ENCODE results near the gene IRX1. TPM values are rescaled to one million over a fixed set of nuclear protein-coding genes. Genes with fewer than 3 reads are reported as not detected.

IRX1 gene
- not detected for total RNA-seq
- not detected for polyA plus RNA-seq
- long read RNA-seq, donor 1, result 0 reads
- long read RNA-seq, donor 2, result 0 reads
- long read RNA-seq, donor 3, result 0 reads

DNA sequence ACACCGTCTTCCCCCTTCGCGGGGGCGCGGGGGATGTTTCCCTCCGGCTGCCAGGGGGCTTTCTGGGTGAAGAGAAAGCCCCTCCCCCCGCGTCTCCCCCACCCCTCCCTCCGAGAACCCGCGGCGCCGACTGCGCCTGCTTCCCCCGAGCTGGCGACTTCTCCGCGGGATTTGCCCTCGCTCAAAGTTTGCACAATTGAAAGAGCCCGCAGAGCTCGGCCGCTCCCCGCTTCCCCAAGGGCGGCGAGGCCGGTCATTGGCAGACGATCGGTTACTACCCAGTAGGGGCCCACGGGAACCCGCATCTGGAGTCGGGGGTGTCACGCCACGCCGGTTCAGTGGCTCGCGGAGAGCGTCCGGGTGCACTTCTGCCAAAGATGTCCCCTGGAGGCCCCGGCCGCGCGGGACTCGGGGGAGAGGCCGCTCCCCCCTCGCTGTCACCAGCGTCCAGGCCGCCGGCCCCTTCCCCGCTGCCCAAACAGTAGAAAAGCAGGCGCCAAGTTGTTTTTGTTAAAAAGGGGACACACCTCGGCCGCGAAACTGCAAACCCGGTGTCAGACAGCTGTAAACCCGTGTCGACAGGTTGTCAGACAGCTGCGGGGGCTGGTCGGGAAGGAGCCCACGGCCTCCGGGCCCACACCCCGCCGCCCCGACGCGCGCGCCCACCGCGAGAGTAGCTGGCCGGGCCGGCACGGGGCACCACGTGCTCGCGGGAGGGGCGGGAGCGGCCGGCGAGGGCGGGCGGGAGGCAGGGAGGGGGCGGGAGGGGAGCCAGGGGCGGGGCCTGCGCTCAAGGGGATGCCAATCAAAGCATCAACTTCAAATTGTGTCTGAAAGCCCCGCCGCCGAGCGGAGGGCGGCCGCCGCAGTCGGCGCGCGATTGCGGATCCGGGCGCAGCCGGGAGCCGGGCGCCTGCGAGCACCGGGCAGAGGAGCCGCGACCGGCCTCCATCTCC, at the start of gene IRX1:
IRX1 (plus strand) TSS at position 827 of the 956 bp plus-strand sequence. CDS start 274 bp downstream, outside the sequence.
- TF ChIP-seq EP300 (IDR thresholded peaks at IDR 0.05) (no peak), POLR2A (IDR thresholded peaks at IDR 0.05) (no peak)
- TF ChIP-seq, protein P1, sequence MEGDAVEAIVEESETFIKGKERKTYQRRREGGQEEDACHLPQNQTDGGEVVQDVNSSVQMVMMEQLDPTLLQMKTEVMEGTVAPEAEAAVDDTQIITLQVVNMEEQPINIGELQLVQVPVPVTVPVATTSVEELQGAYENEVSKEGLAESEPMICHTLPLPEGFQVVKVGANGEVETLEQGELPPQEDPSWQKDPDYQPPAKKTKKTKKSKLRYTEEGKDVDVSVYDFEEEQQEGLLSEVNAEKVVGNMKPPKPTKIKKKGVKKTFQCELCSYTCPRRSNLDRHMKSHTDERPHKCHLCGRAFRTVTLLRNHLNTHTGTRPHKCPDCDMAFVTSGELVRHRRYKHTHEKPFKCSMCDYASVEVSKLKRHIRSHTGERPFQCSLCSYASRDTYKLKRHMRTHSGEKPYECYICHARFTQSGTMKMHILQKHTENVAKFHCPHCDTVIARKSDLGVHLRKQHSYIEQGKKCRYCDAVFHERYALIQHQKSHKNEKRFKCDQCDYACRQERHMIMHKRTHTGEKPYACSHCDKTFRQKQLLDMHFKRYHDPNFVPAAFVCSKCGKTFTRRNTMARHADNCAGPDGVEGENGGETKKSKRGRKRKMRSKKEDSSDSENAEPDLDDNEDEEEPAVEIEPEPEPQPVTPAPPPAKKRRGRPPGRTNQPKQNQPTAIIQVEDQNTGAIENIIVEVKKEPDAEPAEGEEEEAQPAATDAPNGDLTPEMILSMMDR (IDR thresholded peaks at IDR 0.05), result no peak
- intact Hi-C loops (cut with DNase I), result no loop called here
- WGBS, 3 donors, result 1 to 3% (median 2%) methylated on average over 63 to 105 of the region's 106 CpGs
- no peaks in the 10 kb centered on the region for H3K9me3 ChIP-seq
- H3K36me3 ChIP-seq, result no peaks in the 10 kb centered on the region
- H3K4me1 ChIP-seq (ENCODE audit: insufficient read depth), result peaks cover 3% of the 10 kb centered on the region
- H3K27ac ChIP-seq, result no peak within 1 kb of the TSS
- H3K27me3 ChIP-seq, result no peaks in the 10 kb centered on the region
- no peak within 1 kb of the TSS for H3K4me3 ChIP-seq
- DNase-seq, result no peak

DNA sequence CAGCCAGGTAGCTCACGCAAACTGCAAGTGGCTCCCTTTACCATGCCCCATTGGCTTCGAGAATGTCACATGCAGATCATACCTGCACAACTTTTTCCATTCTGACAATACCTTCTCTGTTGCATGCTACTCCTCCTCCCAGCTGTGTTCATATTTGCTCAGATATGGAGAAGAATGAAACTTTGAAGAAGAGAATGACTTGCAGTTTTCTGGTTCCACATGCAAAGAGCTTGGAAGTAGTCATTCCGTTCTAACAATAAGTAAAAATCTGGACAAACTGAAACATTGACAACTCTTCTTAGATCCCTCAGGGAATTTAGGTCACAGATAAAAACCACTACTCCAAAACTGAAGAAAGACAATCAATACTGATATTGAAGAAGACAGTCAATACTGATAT, 49.6 kb upstream of the IRX1 start:
- Histone ChIP-seq H3K27me3 (no peaks in the 10 kb centered on the region), H3K27ac (no peak overlapping the region), H3K4me1 (ENCODE audit: insufficient read depth) (no peaks in the 10 kb centered on the region), H3K36me3 (no peaks in the 10 kb centered on the region), H3K4me3 (no peak overlapping the region), H3K9me3 (no peaks in the 10 kb centered on the region)
- 86 to 89% (median 88%) methylated on average over 3 of the region's 3 CpGs for WGBS, 3 donors
- DNase-seq, result no peak
- TF ChIP-seq POLR2A (IDR thresholded peaks at IDR 0.05) (no peak), EP300 (IDR thresholded peaks at IDR 0.05) (no peak)
- TF ChIP-seq, protein P1 (IDR thresholded peaks at IDR 0.05), result no peak
- intact Hi-C loops (cut with DNase I), result no loop called here

DNA sequence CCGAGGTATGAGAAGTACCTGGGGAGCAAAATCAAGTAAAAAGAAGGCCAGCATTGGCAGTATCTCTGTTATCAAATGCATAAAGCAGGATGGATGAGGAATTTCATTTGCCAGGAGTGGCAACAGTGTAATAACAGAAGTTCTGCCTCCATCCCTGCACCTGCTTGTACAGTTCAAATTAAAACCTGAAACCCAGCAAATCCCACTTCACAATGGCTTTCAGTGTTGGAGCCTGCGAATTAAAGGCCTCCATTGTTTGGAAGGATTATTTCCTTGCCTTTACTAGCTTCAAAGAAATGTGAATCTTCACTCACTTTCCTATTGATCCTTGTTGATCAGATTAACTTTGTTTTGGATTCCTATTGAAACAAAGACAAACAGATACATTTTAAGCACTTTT, 31.5 kb upstream of the IRX1 start:
- no peaks in the 10 kb centered on the region for H3K4me1 ChIP-seq (ENCODE audit: insufficient read depth)
- TF ChIP-seq EP300 (IDR thresholded peaks at IDR 0.05), result no peak
- no peak for TF ChIP-seq POLR2A (IDR thresholded peaks at IDR 0.05)
- TF ChIP-seq, protein P1 (IDR thresholded peaks at IDR 0.05), result no peak
- no peak overlapping the region for H3K27ac ChIP-seq
- no peak for DNase-seq
- H3K9me3 ChIP-seq, result no peaks in the 10 kb centered on the region
- H3K4me3 ChIP-seq, result no peak overlapping the region
- no peaks in the 10 kb centered on the region for H3K36me3 ChIP-seq
- no peaks in the 10 kb centered on the region for H3K27me3 ChIP-seq
- intact Hi-C loops (cut with DNase I), result no loop called here
- whole genome bisulfite sequencing, 3 donors, result 56 to 69% (median 62%) methylated on average over 2 of the region's 2 CpGs

DNA sequence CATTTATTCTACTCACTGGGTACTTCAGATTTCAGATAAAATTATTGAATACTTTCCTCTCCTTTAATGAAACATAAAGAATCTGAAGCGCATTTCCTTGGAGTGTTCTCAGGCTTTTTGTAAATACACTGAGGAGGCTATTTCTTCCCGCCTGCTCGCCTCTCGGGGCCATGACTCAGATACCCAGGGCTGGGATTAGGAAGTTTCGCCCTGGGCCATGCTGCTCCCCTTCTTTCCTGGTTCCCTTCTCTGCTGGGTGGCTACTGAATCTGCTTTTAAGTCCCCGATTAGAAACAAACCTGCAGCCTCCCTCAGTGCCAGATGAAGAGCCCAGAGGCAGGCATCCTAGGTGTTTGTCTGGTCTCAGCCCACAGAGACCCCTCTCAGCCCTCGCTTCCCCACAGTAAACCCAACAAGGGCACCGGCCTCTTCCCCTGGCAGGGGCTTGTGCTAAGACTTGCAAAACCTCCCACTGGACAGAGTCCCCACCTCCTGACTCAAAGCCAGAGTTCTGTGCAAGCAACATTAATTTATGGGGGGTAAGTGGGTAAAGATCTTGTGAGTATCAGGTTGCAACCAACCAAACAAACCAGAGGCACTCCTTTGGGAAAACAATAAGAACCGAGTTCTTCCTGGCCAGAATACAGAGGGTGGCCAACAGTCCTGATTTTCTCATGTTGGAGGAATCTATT, 30.7 kb upstream of the IRX1 start:
- DNase-seq, result no peak

More for the DNA sequence above, 30.7 kb upstream of the IRX1 start:
- H3K27me3 ChIP-seq, result no peaks in the 10 kb centered on the region
- no peaks in the 10 kb centered on the region for H3K36me3 ChIP-seq
- WGBS, 3 donors, result 61 to 67% (median 62%) methylated on average over 9 of the region's 9 CpGs
- TF ChIP-seq EP300 (IDR thresholded peaks at IDR 0.05), result no peak
- no peak for TF ChIP-seq POLR2A (IDR thresholded peaks at IDR 0.05)
- TF ChIP-seq, protein P1 (IDR thresholded peaks at IDR 0.05), result no peak
- no peak overlapping the region for H3K27ac ChIP-seq
- no peaks in the 10 kb centered on the region for H3K4me1 ChIP-seq (ENCODE audit: insufficient read depth)
- intact Hi-C loops (cut with DNase I), result no loop called here
- no peak overlapping the region for H3K4me3 ChIP-seq
- H3K9me3 ChIP-seq, result no peaks in the 10 kb centered on the region
